CD1c-positive myeloid dendritic cell (primary cell): ENCODE data around the gene SPATA46.

Source experiments
- DNase-seq: peaks from one replicate; pipeline ENCODE4 v3.0.0-alpha.2; 2016; ENCODE audit errors: extremely low spot score

Gene SPATA46

DNA sequence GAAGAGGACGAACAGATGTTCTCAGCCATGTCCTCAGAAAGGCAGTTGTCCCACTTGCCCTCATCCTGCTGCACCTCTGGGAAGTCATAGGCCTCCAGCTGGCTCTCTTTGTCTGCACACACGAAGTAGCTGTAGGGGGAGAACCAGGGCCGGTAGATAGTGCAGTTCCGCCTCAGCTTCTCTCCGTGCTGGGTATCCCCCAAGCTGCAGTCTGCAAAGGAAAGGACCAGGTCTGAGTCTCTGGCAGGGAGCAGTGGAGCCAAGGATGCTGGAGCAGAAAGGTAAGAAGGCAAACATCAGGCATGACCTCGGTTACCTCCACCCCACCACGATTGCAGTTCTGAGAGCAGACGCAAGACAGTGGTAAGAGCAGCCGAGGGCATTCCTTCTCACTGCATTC, 2.2 kb downstream of the SPATA46 start:
- DNase-seq = no peak

DNA sequence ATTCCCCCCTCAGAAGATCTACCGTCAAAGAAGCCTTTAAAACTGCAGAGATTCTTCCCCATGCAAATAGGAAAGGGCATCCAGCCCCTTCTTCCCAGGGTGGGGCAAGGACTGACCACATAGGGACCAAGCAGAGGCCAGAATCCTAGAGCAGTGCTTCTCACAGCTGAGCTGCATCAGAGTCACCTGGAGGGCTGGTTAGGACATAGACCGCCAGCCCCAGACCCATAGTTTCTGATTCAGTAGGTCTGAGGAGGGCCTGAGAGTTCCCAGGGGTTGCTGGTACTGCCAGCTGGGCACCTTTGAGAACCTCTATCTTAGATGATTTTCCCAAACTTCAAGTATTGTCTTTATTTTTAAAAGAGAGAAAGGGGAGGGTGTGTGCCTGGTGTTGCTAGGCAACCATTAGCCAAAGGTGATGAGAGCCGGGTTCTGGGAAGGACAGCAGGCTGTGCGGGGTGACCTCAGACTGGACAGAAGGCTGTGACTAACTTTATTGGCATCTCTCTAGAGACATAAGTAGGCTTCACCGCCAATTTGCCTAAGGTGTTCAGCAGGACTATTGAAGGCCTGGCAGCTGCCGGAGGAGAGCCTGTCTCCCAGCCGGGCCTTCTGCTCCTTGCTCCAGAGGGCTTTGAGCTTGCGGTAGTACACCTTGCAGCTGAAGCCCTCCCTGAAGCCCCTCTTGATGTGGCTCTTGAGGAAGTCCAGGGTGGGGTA, 3.0 kb downstream of the SPATA46 start:
- DNase-seq = no peak

DNA sequence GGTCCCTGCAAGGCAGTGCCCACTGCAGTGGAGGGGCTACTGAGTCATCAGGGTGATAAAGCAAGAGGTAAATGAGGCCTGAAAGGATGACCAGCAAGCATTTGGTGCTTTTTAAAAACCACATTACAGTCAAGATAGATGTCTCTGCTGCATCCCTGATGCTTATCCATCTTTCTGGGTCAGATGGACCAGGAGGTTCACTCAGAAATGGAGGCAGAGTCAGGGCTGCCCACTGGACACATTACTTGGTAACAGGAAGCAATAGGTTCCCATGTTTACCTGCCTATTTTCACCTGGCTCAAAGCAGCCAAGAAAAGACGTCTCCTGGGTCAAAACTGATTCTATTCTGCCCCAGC, 3.6 kb downstream of the SPATA46 start:
- DNase-seq = no peak

DNA sequence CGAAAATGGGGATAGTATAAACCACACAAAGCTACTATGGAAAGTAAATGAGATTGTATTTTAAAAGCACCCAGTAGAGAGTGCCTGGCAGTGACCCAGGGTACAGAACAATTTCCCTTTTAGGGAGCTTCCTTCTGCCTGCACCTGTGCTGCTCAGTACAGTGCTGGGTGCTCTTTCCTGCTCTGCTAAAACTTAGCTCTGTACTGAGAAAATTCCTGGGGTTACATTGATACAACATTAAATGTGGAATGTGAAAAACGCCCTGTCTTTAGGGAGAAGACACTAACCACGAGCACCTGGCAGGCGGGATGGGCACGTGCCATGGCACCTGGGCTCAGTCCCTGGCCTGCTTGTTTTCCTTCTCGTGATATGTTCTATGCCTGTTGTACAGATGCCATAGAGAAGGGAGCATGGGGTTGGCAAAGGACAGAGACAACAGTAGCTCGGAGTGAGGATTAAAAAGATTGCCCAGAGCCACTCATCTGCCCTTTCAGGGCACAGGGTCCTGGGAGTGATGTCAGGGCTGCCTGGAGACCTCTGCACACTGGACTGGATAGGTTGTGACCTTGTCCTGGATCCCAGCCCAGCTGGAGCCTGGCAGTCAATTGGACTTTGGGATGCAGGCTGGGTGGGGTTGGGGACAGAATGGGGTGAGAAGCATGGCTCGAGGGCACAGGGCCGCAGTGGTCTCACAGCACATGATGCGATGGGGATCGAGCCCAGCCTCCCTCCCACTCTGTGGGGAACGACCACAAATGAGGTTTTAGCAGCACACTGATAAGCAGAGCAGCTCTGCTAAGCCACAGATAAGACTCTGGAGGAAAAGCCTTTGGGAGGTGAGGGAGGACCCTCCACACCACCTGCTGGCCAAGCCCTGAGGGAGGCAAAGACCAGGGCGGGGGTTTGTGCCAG, 4.2 kb downstream of the SPATA46 start:
- no peak for DNase-seq

DNA sequence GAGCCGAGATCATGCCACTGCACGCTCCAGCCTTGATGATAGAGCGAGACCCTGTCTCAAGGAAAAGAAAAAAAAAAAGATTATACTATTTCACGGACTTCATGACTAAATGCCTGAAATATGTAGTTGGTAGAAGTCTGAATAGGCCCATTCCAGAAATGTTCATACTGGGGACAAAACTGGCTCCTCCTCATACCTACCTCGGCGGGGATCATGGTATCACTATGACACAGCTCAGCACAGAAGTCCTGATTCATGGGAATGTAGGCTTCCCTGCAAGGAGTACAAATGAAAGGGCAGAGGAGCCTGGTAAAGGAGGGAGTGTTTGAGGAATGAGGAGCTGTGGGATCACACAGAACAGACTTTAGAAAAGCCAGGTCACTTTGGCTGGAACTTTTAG, 5.0 kb downstream of the SPATA46 start:
- no peak for DNase-seq

DNA sequence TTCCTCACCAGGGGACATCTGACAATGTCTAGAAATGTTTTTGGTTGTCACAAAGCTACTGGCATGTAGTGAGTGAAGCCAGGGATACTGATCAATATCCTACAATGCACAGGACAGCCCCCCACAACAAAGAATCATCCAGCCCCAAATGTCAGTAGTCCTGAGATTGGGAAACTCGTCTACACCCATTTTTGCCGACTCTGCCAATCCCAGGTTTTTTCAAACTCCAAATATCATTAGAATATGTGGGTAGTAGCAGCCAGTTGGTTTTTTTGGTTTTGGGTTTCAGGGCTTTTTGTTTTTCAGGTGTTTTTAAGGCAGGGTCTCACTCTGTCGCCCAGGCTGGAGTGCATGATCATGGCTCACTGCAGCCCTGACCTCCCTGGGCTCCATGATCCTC, 5.9 kb downstream of the SPATA46 start:
- no peak for DNase-seq

DNA sequence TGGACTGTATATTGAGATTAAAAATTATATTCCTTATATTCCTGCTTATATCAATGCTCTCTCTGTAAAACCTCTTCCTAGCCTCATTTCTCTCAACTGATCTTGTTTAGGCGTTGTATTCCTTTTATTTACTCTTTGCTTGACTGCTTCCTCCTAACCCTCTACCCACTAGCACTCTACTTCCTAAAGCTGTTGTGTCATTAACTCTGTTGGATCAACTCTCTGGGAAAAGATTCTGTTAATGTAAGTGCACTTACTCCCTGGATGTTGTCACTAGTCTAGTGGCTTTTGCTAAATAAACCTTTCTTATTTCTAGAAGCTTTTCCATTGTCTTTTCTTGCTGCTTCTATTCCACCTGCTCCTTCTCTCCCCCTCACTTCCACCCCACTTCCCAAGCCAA, 6.5 kb downstream of the SPATA46 start:
- DNase-seq = no peak

DNA sequence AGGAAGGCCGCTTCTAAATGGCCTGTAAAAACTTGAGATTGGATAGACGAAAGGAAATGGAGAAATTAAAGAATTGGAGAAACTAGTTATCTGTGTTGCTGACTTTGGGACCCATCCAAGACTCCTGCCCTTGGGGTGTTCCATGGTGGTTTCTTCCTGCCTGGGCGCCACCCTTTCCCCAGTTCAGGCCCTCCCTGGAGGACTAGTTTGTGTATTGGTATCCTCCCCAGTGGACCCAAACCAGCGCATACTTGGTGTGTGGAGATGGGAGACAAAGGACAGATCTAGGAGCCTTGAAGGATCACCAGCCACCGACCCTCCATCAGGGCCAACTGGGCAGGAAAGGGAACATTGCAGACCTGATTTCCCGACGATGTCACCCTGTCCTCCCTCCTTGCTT, 7.1 kb downstream of the SPATA46 start:
- DNase-seq = no peak

DNA sequence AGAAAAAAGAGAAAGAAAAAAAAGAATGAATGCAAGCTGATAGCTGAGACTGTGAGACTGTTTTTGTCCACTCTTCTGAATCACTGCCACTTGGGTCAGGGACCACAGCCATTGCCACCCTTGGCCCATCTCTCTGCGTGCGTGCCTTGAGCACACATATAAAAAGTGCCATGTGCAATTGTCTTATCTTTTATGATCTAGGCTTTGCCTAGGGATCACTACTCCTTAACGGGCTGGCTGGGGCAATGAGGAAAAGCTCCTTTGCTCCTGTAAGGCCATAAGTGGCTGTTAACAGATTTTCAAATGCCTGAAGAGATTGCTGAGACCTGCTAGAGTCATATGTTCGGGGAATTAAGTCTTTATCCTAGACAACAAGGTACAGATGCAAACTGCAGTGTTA, 8.2 kb downstream of the SPATA46 start:
- no peak for DNase-seq

DNA sequence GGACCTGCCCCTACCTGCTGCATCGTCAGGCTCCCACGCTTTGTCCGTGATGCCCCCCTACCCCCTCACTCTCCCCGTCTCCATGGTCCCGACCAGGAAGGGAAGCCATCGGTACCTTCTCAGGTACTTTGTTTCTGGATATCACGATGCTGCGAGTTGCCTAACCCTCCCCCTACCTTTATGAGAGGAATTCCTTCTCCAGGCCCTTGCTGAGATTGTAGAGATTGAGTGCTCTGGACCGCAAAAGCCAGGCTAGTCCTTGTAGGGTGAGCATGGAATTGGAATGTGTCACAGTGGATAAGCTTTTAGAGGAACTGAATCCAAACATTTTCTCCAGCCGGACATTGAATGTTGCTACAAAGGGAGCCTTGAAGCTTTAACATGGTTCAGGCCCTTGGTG, 8.9 kb downstream of the SPATA46 start:
- no peak for DNase-seq

DNA sequence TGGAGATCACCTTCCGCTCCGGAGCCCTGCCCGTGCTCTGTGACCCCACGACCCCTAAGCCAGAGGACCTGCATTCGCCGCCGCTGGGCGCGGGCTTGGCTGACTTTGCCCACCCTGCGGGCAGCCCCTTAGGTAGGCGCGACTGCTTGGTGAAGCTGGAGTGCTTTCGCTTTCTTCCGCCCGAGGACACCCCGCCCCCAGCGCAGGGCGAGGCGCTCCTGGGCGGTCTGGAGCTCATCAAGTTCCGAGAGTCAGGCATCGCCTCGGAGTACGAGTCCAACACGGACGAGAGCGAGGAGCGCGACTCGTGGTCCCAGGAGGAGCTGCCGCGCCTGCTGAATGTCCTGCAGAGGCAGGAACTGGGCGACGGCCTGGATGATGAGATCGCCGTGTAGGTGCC, 9.6 kb downstream of the SPATA46 start:
- DNase-seq = no peak

DNA sequence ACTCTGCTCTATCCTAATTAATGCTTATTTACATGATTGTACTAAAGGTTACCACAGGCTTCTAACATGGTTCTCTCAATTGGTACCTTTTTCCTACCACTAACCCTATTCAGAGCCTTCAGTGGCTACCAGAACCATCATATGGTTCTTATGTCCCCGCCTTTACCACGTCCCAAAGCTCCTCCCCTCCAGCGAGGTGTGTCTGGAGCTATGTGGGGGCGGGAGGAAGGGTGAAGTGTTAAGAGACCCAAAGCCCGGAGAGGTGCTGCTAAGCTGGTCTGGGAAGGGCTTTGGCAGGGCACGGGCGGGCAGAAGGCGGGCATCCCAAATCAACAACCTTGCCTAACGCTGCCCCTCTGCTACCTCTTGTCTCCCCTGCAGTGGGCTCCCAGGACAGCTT, 10.0 kb downstream of the SPATA46 start:
- no peak for DNase-seq

DNA sequence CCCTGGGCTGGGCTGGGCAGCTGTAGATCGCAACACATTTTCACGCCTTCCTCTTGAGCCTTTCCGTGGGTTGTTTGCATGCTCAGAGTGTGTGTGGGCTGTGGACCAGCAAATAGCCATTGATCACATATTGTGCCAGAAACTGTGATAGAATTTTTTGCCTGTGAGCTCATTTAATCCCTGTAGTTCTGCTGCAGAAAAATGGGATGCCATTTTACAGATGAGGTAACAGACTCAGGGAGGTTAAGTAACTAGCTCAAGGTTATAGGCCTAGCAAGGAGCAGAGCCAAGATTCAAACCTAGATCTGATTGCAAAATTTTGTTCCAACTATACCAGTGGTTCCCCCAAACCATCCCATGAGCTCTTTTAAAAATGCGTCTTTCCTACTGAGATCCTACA, 10.5 kb downstream of the SPATA46 start:
- DNase-seq = no peak

DNA sequence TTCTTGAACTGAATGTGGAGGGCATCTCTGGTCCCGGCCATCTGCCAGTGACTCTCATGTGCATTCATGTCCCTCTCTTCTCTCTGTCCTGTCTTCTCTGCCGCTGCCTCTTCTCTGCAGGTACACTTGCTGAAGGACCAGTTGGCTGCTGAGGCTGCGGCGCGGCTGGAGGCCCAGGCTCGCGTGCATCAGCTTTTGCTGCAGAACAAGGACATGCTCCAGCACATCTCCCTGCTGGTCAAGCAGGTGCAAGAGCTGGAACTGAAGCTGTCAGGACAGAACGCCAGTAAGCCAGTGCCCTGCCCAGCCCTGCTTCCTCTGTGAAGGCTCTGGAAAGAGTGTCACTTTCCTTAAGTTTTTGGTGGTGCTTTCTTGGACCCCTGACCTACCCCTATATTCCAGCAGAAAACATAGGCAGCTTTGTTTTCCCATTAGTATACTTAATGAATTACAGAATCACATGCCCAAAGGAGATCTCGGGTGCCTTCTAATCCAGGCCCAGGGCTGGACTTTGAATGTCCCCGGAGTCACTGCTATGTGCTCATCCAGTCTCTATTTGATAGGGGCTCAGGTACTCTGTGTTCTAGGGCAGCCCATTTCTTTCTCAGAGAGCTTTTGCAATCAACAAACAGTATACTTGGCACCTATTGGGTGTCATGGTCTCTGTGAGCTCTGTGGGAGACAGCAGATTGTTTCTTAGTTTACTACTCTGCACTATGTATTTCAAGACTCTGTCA, 11.2 kb downstream of the SPATA46 start:
- DNase-seq = no peak

DNA sequence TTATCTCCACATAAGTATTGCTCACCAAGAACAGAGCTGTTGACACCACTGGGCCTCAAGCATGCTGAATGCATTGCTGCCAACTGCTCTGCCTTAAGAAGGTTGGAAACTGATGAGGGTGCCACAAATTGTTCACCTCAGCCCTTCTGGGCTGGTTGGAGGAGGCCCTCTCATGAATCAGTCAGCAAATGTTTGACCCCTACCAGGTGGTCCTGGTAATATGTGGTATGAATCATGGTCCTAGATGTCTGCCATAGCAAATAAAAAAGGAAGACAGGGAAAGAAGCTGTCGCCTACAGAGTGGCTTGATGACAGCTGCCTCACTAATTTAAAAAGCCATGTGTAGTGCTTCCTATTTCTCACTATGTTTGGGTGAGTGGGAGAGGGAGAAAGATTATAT, 12.2 kb downstream of the SPATA46 start:
- DNase-seq = no peak

DNA sequence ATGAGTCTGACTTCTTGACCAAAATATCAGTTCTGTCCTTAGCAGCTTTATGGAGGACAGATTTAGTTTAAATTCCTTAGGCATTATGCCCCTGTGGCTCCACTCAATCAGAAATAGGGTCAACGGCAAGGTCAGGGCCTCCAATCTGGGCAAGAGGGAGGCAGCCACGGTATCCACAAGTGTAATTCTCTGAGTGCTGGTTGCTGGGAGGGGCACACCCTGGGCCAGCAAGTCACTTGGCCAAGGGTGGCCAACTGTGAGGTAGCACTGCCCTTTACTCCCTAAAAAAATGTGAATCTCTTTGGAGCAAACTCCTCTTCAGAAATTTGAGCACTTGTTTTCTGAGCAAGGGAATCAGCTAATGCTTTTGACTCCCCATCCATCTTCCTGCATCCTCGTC, 12.8 kb downstream of the SPATA46 start:
- DNase-seq = no peak

DNA sequence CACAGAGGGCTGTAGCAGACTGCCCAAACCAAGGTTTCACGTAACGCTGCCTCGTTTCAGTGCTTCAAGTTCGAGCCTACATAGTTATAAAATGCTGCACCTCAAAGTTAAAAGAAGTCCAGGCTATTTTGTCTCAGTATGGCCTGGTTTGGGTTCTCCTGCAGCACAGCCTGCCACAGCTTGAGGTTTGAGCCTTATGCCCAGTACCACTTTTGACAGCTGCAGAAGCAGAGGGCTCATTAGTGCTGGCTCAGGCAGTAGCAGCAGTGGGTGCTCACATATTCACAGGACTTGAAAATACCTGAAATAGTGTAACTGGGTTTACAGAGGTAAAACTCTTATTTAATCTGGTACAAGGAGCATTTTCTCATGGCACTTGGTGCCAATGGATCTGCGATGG, 15.3 kb downstream of the SPATA46 start:
- no peak for DNase-seq

DNA sequence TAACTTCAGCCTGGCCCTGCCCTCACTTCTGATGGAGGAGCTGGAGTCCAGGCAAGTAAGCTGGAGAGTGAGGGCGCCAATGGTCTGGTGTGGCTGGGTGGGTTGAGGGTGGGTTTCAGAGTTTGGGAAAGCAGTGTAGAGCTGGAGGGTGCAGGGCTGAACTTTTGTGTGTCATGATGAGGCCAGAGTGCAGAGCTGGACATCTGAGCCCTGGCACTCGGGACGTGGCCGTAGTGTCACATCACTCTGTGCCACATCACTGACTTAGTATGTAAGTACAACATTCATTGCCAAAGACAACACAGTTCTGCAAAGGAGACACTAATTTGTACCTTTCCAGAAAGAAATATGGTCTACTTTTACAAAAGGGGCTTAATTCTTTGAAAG, 15.8 kb downstream of the SPATA46 start:
- DNase-seq = no peak

DNA sequence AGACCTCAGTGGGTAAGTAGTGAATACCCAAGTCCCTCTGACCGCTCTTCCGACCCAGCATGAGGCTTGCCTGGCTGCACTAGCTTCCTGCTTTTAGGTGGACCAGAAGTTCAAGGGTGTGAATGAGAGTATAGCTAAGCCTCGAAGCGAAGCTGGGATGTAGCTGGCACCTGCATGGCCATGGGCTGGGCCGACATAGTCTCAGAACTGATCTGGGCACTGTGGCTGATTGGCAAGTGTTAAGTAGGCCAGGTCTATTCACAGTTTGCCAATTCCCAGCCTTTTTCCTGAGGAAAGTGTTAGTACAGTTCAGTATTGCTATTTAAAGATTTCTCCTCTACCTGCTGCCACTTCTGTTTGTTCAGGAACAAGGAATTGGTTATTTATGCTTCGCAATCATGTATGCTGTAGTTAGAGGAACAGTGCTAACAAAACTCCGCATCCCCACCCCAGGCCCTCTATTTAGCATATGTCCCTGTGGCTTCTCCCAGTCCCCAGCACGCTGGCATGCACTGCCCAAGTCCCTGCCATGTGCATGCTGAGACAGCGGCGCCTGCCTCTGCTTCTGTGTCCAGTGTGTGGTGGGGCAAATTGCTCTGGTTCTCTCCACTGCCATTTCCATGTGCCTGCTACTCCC, 16.3 kb downstream of the SPATA46 start:
- no peak for DNase-seq

DNA sequence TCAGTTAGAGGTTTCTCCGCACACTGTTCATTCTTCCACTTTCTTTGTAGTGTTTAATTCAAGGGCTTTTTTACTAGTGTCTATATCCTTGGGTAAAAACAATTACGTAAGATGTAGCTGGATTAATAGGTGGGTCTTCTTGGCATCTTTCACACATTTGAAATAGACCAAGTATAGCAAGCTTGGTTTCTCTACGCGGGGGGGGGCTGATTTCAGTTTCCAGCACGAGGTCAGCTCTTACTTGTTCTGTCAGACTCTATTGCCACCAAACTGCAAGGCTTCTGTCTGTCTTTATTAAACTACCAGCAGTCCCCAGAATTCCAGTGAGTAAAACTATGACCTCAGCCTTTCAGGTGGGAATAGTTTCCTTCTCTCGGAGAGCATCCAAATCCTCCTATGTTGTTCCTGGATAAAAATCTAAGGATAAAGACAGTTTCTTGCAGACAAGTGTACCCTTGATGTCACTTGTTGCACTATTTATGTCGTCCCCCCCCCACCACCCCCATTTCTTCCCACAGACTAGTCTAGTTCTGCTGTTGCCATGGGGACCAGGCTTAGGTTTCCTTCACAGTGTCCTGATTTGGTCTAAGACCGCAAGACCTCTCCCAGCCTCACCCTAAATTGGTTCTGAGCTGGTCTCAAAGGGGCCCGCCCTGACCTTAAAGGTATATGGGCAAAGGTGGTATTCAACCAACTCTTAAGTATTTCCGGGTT, 17.0 kb downstream of the SPATA46 start:
- DNase-seq = no peak

DNA sequence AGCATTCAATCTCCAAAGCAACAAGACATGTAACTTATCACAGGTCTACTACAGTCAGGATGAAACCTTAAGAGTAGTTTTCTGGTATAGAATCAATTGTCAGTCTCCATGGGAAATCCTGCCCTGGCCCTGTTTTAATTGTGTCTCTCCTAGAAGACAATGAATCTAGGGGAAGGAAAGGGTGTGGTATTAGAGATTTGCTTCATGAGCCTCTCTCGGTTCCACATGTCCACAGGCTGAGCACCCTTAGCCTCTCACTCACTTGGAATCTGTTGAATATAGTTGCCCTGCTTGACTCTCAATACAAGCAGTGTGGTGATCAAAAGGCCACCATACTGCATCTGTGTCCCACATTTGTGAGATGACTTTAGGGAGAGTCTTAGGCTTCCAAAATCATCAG, 17.7 kb downstream of the SPATA46 start:
- DNase-seq = no peak
